Gastroesophageal sphincter (tissue), 3 donors: ENCODE measurements around the gene CBR3.

Experiments used
- POLR2A ChIP-seq, 2 donors: fragments of 450-650 bp; IDR thresholded peaks; one replicate each; pipeline ENCODE4 v1.6.1; 2017; ENCODE audit warnings: antibody characterized with exemption in 2 of 2, mild to moderate bottlenecking in 2 of 2, moderate library complexity in 1 of 2
- POLR2AphosphoS5 ChIP-seq: sonication (generic); formaldehyde crosslinking; IDR thresholded peaks from one replicate; pipeline ENCODE4 v1.6.1; 2017; ENCODE audit warnings: antibody characterized with exemption
- TF ChIP-seq, protein P1 (sequence below), 4 experiments: fragments of 200-600 bp in 2 of 4; fragments of 450-650 bp in 2 of 4; sonication (generic) in 1 of 4; IDR thresholded peaks; one replicate each; pipeline ENCODE4 v1.5.1; 2017 to 2019; ENCODE audit warnings: antibody characterized with exemption in 4 of 4, mild to moderate bottlenecking in 2 of 4, moderate library complexity in 2 of 4

DNA sequence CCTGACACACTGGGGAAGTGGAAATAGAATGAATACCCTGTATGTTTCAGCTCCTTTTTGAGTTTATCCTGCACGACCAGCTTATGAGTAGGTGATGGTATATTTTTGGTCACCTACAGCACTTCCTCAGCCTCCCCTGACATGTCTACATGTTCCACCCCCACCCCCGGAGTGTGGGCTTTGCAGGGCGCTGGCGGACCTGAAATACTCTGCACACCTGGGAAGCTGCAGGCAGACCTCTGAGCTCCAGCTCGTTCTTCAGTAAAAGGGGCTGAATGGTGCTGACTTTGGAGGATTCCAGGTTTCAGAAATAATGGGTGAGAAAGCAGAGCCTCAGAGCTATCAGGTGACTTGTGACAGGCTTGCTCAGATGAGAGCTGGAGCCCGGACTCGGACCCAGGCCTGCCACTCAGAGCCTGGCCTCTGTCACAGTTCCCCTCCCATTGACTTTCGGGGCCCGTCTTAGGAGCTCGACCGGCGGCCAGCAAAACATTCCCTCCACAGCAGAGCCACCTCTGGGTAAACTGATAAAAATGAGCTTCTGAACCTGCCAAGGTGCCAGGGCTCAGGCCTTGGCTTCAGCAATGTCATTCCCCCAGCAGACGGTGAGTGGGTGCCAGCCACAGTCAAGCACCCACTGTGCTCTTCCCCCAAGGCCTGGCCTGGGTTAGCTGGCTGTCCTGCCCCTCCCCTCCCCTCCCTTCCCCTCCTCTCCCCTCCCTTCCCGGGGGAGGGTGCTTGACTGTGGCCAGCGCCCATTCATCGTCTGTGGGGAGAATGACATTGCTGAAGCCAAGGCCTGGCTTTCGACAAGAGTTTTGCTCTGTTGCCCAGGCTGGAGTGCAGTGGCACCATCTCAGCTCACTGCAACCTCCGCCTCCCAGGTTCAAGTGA lies 51.9 kb downstream of the CBR3 start:
- no peak for TF ChIP-seq POLR2A (IDR thresholded peaks at IDR 0.05)
- TF ChIP-seq, protein P1, sequence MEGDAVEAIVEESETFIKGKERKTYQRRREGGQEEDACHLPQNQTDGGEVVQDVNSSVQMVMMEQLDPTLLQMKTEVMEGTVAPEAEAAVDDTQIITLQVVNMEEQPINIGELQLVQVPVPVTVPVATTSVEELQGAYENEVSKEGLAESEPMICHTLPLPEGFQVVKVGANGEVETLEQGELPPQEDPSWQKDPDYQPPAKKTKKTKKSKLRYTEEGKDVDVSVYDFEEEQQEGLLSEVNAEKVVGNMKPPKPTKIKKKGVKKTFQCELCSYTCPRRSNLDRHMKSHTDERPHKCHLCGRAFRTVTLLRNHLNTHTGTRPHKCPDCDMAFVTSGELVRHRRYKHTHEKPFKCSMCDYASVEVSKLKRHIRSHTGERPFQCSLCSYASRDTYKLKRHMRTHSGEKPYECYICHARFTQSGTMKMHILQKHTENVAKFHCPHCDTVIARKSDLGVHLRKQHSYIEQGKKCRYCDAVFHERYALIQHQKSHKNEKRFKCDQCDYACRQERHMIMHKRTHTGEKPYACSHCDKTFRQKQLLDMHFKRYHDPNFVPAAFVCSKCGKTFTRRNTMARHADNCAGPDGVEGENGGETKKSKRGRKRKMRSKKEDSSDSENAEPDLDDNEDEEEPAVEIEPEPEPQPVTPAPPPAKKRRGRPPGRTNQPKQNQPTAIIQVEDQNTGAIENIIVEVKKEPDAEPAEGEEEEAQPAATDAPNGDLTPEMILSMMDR (IDR thresholded peaks at IDR 0.05) = no peak
- no peak for TF ChIP-seq POLR2AphosphoS5
